HG03039 (cell line): Measurements from ENCODE around the gene ABCD4.

Experiments used
- ATAC-seq: cut with Tn5 transposase; IDR thresholded peaks from one replicate; pipeline ENCODE4 v1.9.1; 2021; ENCODE audit warnings: mild to moderate bottlenecking, moderate library complexity; ENCODE audit not compliant: unreplicated experiment

Gene ABCD4

GRCh38 chr14:74238974-74239847 lies 63.5 kb downstream of the ABCD4 start, which contains the start of gene VSX2:
VSX2 (plus strand) TSS chr14:74239449; CDS start chr14:74239562, 113 bp downstream.
- ATAC-seq: no peak

- no peak for ATAC-seq
Observed at GRCh38 chr14:74237441-74237840, 65.3 kb downstream of the ABCD4 start.
